DOHH2 (cell line): ENCODE data around the gene AGBL1.

ENCODE experiments used
- H3F3A ChIP-seq: fragments of 200-600 bp; sonication (generic), shearing (Covaris generic); 2 replicates; pipeline ENCODE4 v1.6.0; 2016; ENCODE audit warnings: antibody characterized with exemption, mild to moderate bottlenecking; ENCODE audit not compliant: control insufficient read depth, insufficient read depth
- H3K27ac ChIP-seq: fragments of 200-600 bp; sonication (generic); 2 replicates; pipeline ENCODE4 v1.5.1; 2014; ENCODE audit warnings: low read depth, mild to moderate bottlenecking, low read length, moderate library complexity
- H3K27me3 ChIP-seq: fragments of 200-600 bp; sonication (generic); 2 replicates; pipeline ENCODE4 v1.6.1; 2014; ENCODE audit warnings: mild to moderate bottlenecking, low read length, mixed read lengths; ENCODE audit not compliant: control insufficient read depth
- H3K36me3 ChIP-seq: fragments of 200-600 bp; sonication (generic); 2 replicates; pipeline ENCODE4 v1.6.1; 2014; ENCODE audit warnings: mild to moderate bottlenecking, low read length, moderate library complexity, mixed read lengths; ENCODE audit not compliant: control insufficient read depth
- H3K4me1 ChIP-seq: fragments of 200-600 bp; sonication (generic); 2 replicates; pipeline ENCODE4 v1.6.1; 2014; ENCODE audit warnings: mild to moderate bottlenecking, low read length, mixed read lengths; ENCODE audit not compliant: control insufficient read depth
- H3K4me2 ChIP-seq: fragments of 200-600 bp; sonication (generic); 2 replicates; pipeline ENCODE4 v1.6.0; 2014; ENCODE audit warnings: mild to moderate bottlenecking, low read length, moderate library complexity
- H3K4me3 ChIP-seq: fragments of 200-600 bp; sonication (generic); 2 replicates; pipeline ENCODE4 v1.5.1; 2014; ENCODE audit warnings: mild to moderate bottlenecking, low read length, mixed read lengths
- H3K79me2 ChIP-seq: fragments of 200-600 bp; sonication (generic); 2 replicates; pipeline ENCODE4 v1.6.1; 2014; ENCODE audit warnings: mild to moderate bottlenecking, low read length, mixed read lengths; ENCODE audit not compliant: control insufficient read depth
- H3K9me2 ChIP-seq: fragments of 200-600 bp; sonication (generic); replicated peaks from 2 replicates; pipeline ENCODE4 v1.6.1; 2014; ENCODE audit warnings: mild to moderate bottlenecking, low read length, mixed read lengths; ENCODE audit not compliant: control insufficient read depth
- H3K9me3 ChIP-seq: fragments of 200-600 bp; sonication (generic); 2 replicates; pipeline ENCODE4 v1.6.1; 2014; ENCODE audit warnings: antibody characterized with exemption, low read length, mixed read lengths; ENCODE audit not compliant: control insufficient read depth, insufficient read depth
- H4K20me1 ChIP-seq: fragments of 200-600 bp; sonication (generic); 2 replicates; pipeline ENCODE4 v1.6.0; 2014; ENCODE audit warnings: low read depth, mild to moderate bottlenecking, antibody characterized with exemption, low read length, moderate library complexity; ENCODE audit not compliant: control insufficient read depth, insufficient read depth
- CTCF ChIP-seq: fragments of 200-600 bp; sonication (generic); IDR thresholded peaks from one replicate; pipeline ENCODE4 v1.5.1; 2014; ENCODE audit warnings: antibody characterized with exemption, mild to moderate bottlenecking, low read depth, low read length; ENCODE audit not compliant: poor library complexity, severe bottlenecking
- EZH2phosphoT487 ChIP-seq: fragments of 200-600 bp; sonication (generic); IDR thresholded peaks from 2 replicates; pipeline ENCODE4 v1.6.1; 2017; ENCODE audit warnings: borderline replicate concordance, mild to moderate bottlenecking, antibody characterized with exemption, low read length, moderate library complexity, mixed read lengths

Gene AGBL1

GRCh38 chr15:86616771-86617170, 537.1 kb downstream of the AGBL1 start:
- Histone ChIP-seq H3K27me3 (no peaks in the 10 kb centered on the region; the same call in 1 of the 2 replicates), H3K9me3 (no peaks in the 10 kb centered on the region), H3F3A (no peaks in the 10 kb centered on the region), H3K79me2 (no peaks in the 10 kb centered on the region), H3K27ac (no peak overlapping the region), H4K20me1 (no peaks in the 10 kb centered on the region), H3K9me2 (no peaks in the 10 kb centered on the region), H3K4me3 (no peak overlapping the region), H3K4me1 (no peaks in the 10 kb centered on the region), H3K36me3 (no peaks in the 10 kb centered on the region), H3K4me2 (no peak overlapping the region)
- TF ChIP-seq EZH2phosphoT487 (no peak), CTCF (no peak)

- H3K4me3 ChIP-seq, result no peak overlapping the region
Observed at GRCh38 chr15:86620157-86620556, 540.5 kb downstream of the AGBL1 start.

GRCh38 chr15:86620641-86621349, 541.1 kb downstream of the AGBL1 start:
- Histone ChIP-seq H3K4me2 (no peak overlapping the region), H3K79me2 (no peaks in the 10 kb centered on the region), H3K4me1 (no peaks in the 10 kb centered on the region), H3K9me3 (no peaks in the 10 kb centered on the region), H3K4me3 (no peak overlapping the region), H3K27ac (no peak overlapping the region), H4K20me1 (no peaks in the 10 kb centered on the region), H3K9me2 (no peaks in the 10 kb centered on the region), H3F3A (no peaks in the 10 kb centered on the region), H3K27me3 (no peaks in the 10 kb centered on the region; the same call in 1 of the 2 replicates), H3K36me3 (no peaks in the 10 kb centered on the region)
- no peak for TF ChIP-seq CTCF
- TF ChIP-seq EZH2phosphoT487, result no peak

More at GRCh38 chr15:86620157-86620556, 540.5 kb downstream of the AGBL1 start:
- Histone ChIP-seq H3K79me2 (no peaks in the 10 kb centered on the region), H3K9me3 (no peaks in the 10 kb centered on the region), H4K20me1 (no peaks in the 10 kb centered on the region), H3K4me2 (no peak overlapping the region), H3K27ac (no peak overlapping the region), H3K9me2 (no peaks in the 10 kb centered on the region), H3K36me3 (no peaks in the 10 kb centered on the region), H3K4me1 (no peaks in the 10 kb centered on the region), H3F3A (no peaks in the 10 kb centered on the region), H3K27me3 (no peaks in the 10 kb centered on the region; the same call in 1 of the 2 replicates)
- no peak for TF ChIP-seq CTCF
- TF ChIP-seq EZH2phosphoT487, result no peak
